ENCODE results near the gene FBP2.

DNA sequence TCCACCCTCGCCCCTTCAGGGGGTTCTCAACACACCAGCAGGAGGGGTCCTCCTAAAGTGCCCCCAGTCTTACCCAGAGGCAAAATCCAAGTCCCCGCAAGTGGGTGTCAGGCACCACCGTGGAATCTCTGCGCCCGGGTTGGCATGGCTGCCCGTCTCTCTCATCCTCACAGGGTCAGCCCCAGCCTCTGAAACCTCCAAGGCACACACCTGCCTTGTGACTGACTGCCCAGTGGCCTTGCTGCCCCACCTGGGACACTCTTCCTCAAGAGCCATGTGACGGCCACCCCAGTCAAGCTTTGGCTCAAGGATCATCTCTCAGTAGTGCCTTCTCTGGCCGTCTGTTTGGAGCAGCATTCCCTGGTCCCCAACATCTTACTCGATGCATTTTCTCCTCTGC lies 4.9 kb downstream of the FBP2 start:
- TF ChIP-seq, protein P1, sequence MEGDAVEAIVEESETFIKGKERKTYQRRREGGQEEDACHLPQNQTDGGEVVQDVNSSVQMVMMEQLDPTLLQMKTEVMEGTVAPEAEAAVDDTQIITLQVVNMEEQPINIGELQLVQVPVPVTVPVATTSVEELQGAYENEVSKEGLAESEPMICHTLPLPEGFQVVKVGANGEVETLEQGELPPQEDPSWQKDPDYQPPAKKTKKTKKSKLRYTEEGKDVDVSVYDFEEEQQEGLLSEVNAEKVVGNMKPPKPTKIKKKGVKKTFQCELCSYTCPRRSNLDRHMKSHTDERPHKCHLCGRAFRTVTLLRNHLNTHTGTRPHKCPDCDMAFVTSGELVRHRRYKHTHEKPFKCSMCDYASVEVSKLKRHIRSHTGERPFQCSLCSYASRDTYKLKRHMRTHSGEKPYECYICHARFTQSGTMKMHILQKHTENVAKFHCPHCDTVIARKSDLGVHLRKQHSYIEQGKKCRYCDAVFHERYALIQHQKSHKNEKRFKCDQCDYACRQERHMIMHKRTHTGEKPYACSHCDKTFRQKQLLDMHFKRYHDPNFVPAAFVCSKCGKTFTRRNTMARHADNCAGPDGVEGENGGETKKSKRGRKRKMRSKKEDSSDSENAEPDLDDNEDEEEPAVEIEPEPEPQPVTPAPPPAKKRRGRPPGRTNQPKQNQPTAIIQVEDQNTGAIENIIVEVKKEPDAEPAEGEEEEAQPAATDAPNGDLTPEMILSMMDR (IDR thresholded peaks at IDR 0.05; ENCODE audit: insufficient read depth, low read length) = no peak
- TF ChIP-seq, protein P2, sequence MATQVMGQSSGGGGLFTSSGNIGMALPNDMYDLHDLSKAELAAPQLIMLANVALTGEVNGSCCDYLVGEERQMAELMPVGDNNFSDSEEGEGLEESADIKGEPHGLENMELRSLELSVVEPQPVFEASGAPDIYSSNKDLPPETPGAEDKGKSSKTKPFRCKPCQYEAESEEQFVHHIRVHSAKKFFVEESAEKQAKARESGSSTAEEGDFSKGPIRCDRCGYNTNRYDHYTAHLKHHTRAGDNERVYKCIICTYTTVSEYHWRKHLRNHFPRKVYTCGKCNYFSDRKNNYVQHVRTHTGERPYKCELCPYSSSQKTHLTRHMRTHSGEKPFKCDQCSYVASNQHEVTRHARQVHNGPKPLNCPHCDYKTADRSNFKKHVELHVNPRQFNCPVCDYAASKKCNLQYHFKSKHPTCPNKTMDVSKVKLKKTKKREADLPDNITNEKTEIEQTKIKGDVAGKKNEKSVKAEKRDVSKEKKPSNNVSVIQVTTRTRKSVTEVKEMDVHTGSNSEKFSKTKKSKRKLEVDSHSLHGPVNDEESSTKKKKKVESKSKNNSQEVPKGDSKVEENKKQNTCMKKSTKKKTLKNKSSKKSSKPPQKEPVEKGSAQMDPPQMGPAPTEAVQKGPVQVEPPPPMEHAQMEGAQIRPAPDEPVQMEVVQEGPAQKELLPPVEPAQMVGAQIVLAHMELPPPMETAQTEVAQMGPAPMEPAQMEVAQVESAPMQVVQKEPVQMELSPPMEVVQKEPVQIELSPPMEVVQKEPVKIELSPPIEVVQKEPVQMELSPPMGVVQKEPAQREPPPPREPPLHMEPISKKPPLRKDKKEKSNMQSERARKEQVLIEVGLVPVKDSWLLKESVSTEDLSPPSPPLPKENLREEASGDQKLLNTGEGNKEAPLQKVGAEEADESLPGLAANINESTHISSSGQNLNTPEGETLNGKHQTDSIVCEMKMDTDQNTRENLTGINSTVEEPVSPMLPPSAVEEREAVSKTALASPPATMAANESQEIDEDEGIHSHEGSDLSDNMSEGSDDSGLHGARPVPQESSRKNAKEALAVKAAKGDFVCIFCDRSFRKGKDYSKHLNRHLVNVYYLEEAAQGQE (IDR thresholded peaks at IDR 0.05; ENCODE audit: insufficient replicate concordance, low read depth) = no peak
- TF ChIP-seq POLR2AphosphoS5 (IDR thresholded peaks at IDR 0.05; ENCODE audit: low read depth) (no peak), SPI1 (IDR thresholded peaks at IDR 0.05; ENCODE audit: borderline replicate concordance, low read depth) (no peak), GABPA (IDR thresholded peaks at IDR 0.05; ENCODE audit: low read depth) (no peak)
